Stomach (tissue), 9 donors: ENCODE measurements around the gene MYEOV. TPM values are rescaled to one million over a fixed set of nuclear protein-coding genes. Genes with fewer than 3 reads are reported as not detected.

ENCODE experiments used
- DNase-seq, 2 donors: peaks; one replicate each; pipeline versions ENCODE4 v3.0.0 to v3.0.0-alpha.2; 2013 to 2019
- H3K27ac ChIP-seq, 5 donors: fragments of 200-600 bp in 4 of 5; sonication (generic) in 4 of 5; one replicate each; pipeline ENCODE4 v1.5.1; 2013 to 2019; ENCODE audit warnings: mild to moderate bottlenecking in 1 of 5, moderate library complexity in 1 of 5
- H3K27me3 ChIP-seq, 3 donors: fragments of 200-600 bp; sonication (generic); one replicate each; pipeline ENCODE4 v1.5.1; 2017 to 2019; ENCODE audit warnings: mixed run types in 1 of 3
- H3K36me3 ChIP-seq, 4 donors: fragments of 200-600 bp; sonication (generic); 1 replicate in 3 of 4; 2 replicates in 1 of 4; pipeline ENCODE4 v1.5.1; 2016 to 2019
- H3K4me1 ChIP-seq, 4 donors: fragments of 200-600 bp; sonication (generic); one replicate each; pipeline ENCODE4 v1.5.1; 2016 to 2019
- H3K4me3 ChIP-seq, 4 donors: fragments of 200-600 bp; sonication (generic) in 3 of 4; one replicate each; pipeline ENCODE4 v1.5.1; 2016 to 2019; ENCODE audit warnings: mild to moderate bottlenecking in 1 of 4
- H3K9me3 ChIP-seq, 4 donors: fragments of 200-600 bp; sonication (generic); one replicate each; pipeline ENCODE4 v1.5.1; 2016 to 2019
- CTCF ChIP-seq, 7 experiments: fragments of 450-650 bp in 4 of 7; fragments of 200-600 bp in 3 of 7; sonication (generic) in 3 of 7; IDR thresholded peaks; one replicate each; pipeline ENCODE4 v1.5.1; 2016 to 2019; ENCODE audit warnings: antibody characterized with exemption in 7 of 7, control low read depth in 2 of 7, mild to moderate bottlenecking in 1 of 7
- EP300 ChIP-seq: sonication (generic); formaldehyde crosslinking; IDR thresholded peaks from one replicate; pipeline ENCODE4 v1.6.1; 2017; ENCODE audit warnings: antibody characterized with exemption
- POLR2A ChIP-seq, 4 donors: fragments of 450-650 bp; IDR thresholded peaks; one replicate each; pipeline ENCODE4 v1.6.1; 2016; ENCODE audit warnings: antibody characterized with exemption in 4 of 4, control low read depth in 2 of 4, mild to moderate bottlenecking in 1 of 4, moderate library complexity in 1 of 4
- POLR2AphosphoS5 ChIP-seq, 3 donors: sonication (generic); formaldehyde crosslinking; IDR thresholded peaks; one replicate each; pipeline ENCODE4 v1.6.1; 2016; ENCODE audit warnings: antibody characterized with exemption in 3 of 3
- WGBS, 5 donors: extraction: QIAGEN DNeasy Blood & Tissue Kit in 3 of 5; methylation state at CpG; one replicate each; pipeline versions ENCODE4 v1.1.5 to v1.1.7; 2013 to 2018; 5-methylcytosine and 5-hydroxymethylcytosine counted together
- intact Hi-C: fragments of 100-400 bp; cut with DNase I; formaldehyde crosslinking; loops from one replicate; pipeline ENCODE4 v1.15.1; 2023; ENCODE audit warnings: low total_unique reads
- polyA plus RNA-seq, 3 donors: library from polyadenylated mRNA; stranded (reverse); fragments of 200-250 nt; gene quantifications; one replicate each; pipeline ENCODE4 v1.2.3, GENCODE V29; 2013
- total RNA-seq, 5 donors: library from RNA; depleted of rRNA; stranded (reverse); fragments of >200 nt; gene quantifications; one replicate each; pipeline versions ENCODE4 v1.1.0 to v1.2.3, GENCODE V29; 2014 to 2016
- donor health status: healthy with polysubstance abuse.
- donor health status: Bipolar disorder and iron deficiency.
- donor health status: healthy.

The MYEOV gene
- total and polyA plus RNA-seq, 8 donors: 0.92 to 41.5 (median 8.5) TPM; not detected in 2

GRCh38 chr11:69249311-69250185 lies 44.4 kb upstream of the MYEOV start:
- H3K4me3 ChIP-seq: no peak overlapping the region
- no peak overlapping the region for H3K27ac ChIP-seq
- TF ChIP-seq EP300: no peak
- TF ChIP-seq POLR2A (IDR thresholded peaks at IDR 0.05): no peak
- TF ChIP-seq POLR2AphosphoS5 (IDR thresholded peaks at IDR 0.05): no peak
- TF ChIP-seq CTCF (IDR thresholded peaks at IDR 0.05): no peak
- intact Hi-C loops: no loop called here
- H3K36me3 ChIP-seq: no peaks in the 10 kb centered on the region
- 73 to 81% (median 77%) methylated on average over 27 to 35 of the region's 35 CpGs for WGBS, 5 donors
- DNase-seq: peak in 1 of 2 donors; percentile 44
- H3K9me3 ChIP-seq: peaks cover 0 to 12% (median 11%) of the 10 kb centered on the region in 4 donors
- H3K4me1 ChIP-seq: peaks cover 0 to 7% (median 0%) of the 10 kb centered on the region in 4 donors
- H3K27me3 ChIP-seq: peaks cover 0 to 36% (median 0%) of the 10 kb centered on the region in 3 donors

- DNase-seq: peak in 1 of 2 donors; percentile 13
Observed at GRCh38 chr11:69250186-69251056, 43.5 kb upstream of the MYEOV start.

GRCh38 chr11:69251057-69251393 lies 42.9 kb upstream of the MYEOV start:
- WGBS, 5 donors: 85 to 91% (median 89%) methylated on average over 10 of the region's 10 CpGs
- Histone ChIP-seq H3K27ac (no peak overlapping the region), H3K27me3 (peaks cover 0 to 36% (median 0%) of the 10 kb centered on the region in 3 donors), H3K36me3 (no peaks in the 10 kb centered on the region), H3K4me1 (peaks cover 0 to 7% (median 0%) of the 10 kb centered on the region in 4 donors), H3K9me3 (peaks cover 0 to 12% (median 11%) of the 10 kb centered on the region in 4 donors), H3K4me3 (no peak overlapping the region)
- no peak for DNase-seq
- intact Hi-C loops: no loop called here
- TF ChIP-seq EP300 (no peak), CTCF (IDR thresholded peaks at IDR 0.05) (no peak)

More at GRCh38 chr11:69250186-69251056, 43.5 kb upstream of the MYEOV start:
- Histone ChIP-seq H3K4me3 (no peak overlapping the region), H3K27me3 (peaks cover 0 to 36% (median 0%) of the 10 kb centered on the region in 3 donors), H3K4me1 (peaks cover 0 to 7% (median 0%) of the 10 kb centered on the region in 4 donors), H3K9me3 (peaks cover 0 to 12% (median 11%) of the 10 kb centered on the region in 4 donors), H3K36me3 (no peaks in the 10 kb centered on the region), H3K27ac (no peak overlapping the region)
- TF ChIP-seq POLR2A (IDR thresholded peaks at IDR 0.05) (no peak), CTCF (IDR thresholded peaks at IDR 0.05) (no peak), POLR2AphosphoS5 (IDR thresholded peaks at IDR 0.05) (no peak), EP300 (no peak)
- WGBS, 5 donors: 77 to 90% (median 84%) methylated on average over 16 of the region's 16 CpGs
- intact Hi-C loops: no loop called here
